KMS-11 (cell line): ENCODE results near the gene CNOT8.
A peak's percentile ranks its signal among the peaks of the same experiment; 100 is the strongest.

ENCODE experiments used
- H2AFZ ChIP-seq: fragments of 200-600 bp; sonication (generic); 2 replicates; pipeline ENCODE4 v1.6.1; 2016; ENCODE audit warnings: antibody characterized with exemption, mixed run types, low read depth
- H3K27ac ChIP-seq: fragments of 200-600 bp; sonication (generic); 2 replicates; pipeline ENCODE4 v1.6.1; 2016; ENCODE audit warnings: mild to moderate bottlenecking, mixed run types
- H3K27me3 ChIP-seq: fragments of 200-600 bp; sonication (generic); 2 replicates; pipeline ENCODE4 v1.6.1; 2017; ENCODE audit warnings: mild to moderate bottlenecking, low read depth, mixed run types, moderate library complexity; ENCODE audit not compliant: insufficient read depth
- H3K36me3 ChIP-seq: fragments of 200-600 bp; sonication (generic); 2 replicates; pipeline ENCODE4 v1.6.1; 2017; ENCODE audit warnings: mild to moderate bottlenecking, mixed run types; ENCODE audit not compliant: insufficient read depth
- H3K4me1 ChIP-seq: fragments of 200-600 bp; sonication (generic); 2 replicates; pipeline ENCODE4 v1.6.1; 2016; ENCODE audit warnings: mild to moderate bottlenecking, low read depth, mixed run types; ENCODE audit not compliant: poor library complexity, severe bottlenecking
- H3K4me2 ChIP-seq: fragments of 200-600 bp; sonication (generic); 2 replicates; pipeline ENCODE4 v1.7.0; 2016; ENCODE audit warnings: mild to moderate bottlenecking, mixed run types
- H3K4me3 ChIP-seq: fragments of 200-600 bp; sonication (generic); IDR thresholded peaks from 2 replicates; pipeline ENCODE4 v1.6.1; 2017; ENCODE audit warnings: low read depth, low read length, mixed read lengths; ENCODE audit not compliant: insufficient read depth
- H3K79me2 ChIP-seq: fragments of 200-600 bp; sonication (generic); 2 replicates; pipeline ENCODE4 v1.6.1; 2016; ENCODE audit warnings: low read depth, mixed run types; ENCODE audit not compliant: insufficient read depth
- H3K9ac ChIP-seq: fragments of 200-600 bp; sonication (generic); 2 replicates; pipeline ENCODE4 v1.6.1; 2016; ENCODE audit warnings: mild to moderate bottlenecking, mixed run types
- H4K20me1 ChIP-seq: fragments of 200-600 bp; sonication (generic); 2 replicates; pipeline ENCODE4 v1.6.1; 2016; ENCODE audit warnings: mild to moderate bottlenecking, mixed run types; ENCODE audit not compliant: insufficient read depth
- CTCF ChIP-seq: fragments of 200-600 bp; sonication (generic); conservative IDR thresholded peaks from 2 replicates; pipeline ENCODE4 v1.6.1; 2017; ENCODE audit warnings: low read depth, mild to moderate bottlenecking, antibody characterized with exemption, low read length, moderate library complexity, mixed read lengths

The CNOT8 gene

DNA sequence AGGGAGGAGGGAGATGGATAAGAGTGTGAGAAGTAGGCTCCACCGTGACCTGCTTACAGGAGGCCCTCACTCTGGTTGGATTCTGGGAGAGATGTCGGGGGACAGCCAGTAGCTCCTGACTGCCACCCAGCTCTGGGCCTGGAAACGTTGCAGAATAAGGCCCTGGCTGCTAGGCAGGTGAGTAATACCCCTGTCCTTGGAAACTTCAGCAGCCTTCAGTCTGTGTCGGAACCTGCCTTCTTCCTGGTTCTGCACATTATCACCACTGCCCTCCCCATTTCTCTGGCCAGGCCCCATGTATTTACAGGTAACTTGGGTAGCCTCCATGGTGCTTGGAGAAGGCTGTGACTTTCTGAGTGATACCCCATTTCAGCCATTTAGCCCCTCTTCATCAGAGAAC is 34.8 kb upstream of the CNOT8 start:
- no peaks in the 10 kb centered on the region for H3K36me3 ChIP-seq
- H2AFZ ChIP-seq, result no peak overlapping the region

GRCh38 chr5:154824070-154824469 is 34.4 kb upstream of the CNOT8 start:
- no peaks in the 10 kb centered on the region for H3K36me3 ChIP-seq

More for the DNA sequence above, 34.8 kb upstream of the CNOT8 start:
- Histone ChIP-seq H3K9ac (no peak overlapping the region), H3K4me1 (peaks cover 8% of the 10 kb centered on the region), H3K27ac (no peak overlapping the region), H3K27me3 (no peaks in the 10 kb centered on the region), H3K4me3 (no peak overlapping the region), H4K20me1 (no peaks in the 10 kb centered on the region), H3K4me2 (no peak overlapping the region), H3K79me2 (no peaks in the 10 kb centered on the region)
- no peak for TF ChIP-seq CTCF

GRCh38 chr5:154829181-154829588 is 29.2 kb upstream of the CNOT8 start:
- Histone ChIP-seq H3K79me2 (no peaks in the 10 kb centered on the region), H3K4me3 (no peak overlapping the region), H4K20me1 (no peaks in the 10 kb centered on the region), H3K36me3 (no peaks in the 10 kb centered on the region), H3K27ac (peak overlapping the region; percentile 32; the same call in 1 of the 2 replicates), H3K9ac (no peak overlapping the region), H2AFZ (no peak overlapping the region), H3K27me3 (no peaks in the 10 kb centered on the region), H3K4me1 (peaks cover 26% of the 10 kb centered on the region), H3K4me2 (peak overlapping the region; percentile 10; the same call in 1 of the 2 replicates)
- TF ChIP-seq CTCF, result no peak

More at GRCh38 chr5:154824070-154824469, 34.4 kb upstream of the CNOT8 start:
- Histone ChIP-seq H3K4me2 (no peak overlapping the region), H4K20me1 (no peaks in the 10 kb centered on the region), H3K27ac (no peak overlapping the region), H3K4me1 (peaks cover 13% of the 10 kb centered on the region), H3K27me3 (no peaks in the 10 kb centered on the region), H3K4me3 (no peak overlapping the region), H2AFZ (no peak overlapping the region), H3K9ac (no peak overlapping the region), H3K79me2 (no peaks in the 10 kb centered on the region)
- TF ChIP-seq CTCF, result no peak

DNA sequence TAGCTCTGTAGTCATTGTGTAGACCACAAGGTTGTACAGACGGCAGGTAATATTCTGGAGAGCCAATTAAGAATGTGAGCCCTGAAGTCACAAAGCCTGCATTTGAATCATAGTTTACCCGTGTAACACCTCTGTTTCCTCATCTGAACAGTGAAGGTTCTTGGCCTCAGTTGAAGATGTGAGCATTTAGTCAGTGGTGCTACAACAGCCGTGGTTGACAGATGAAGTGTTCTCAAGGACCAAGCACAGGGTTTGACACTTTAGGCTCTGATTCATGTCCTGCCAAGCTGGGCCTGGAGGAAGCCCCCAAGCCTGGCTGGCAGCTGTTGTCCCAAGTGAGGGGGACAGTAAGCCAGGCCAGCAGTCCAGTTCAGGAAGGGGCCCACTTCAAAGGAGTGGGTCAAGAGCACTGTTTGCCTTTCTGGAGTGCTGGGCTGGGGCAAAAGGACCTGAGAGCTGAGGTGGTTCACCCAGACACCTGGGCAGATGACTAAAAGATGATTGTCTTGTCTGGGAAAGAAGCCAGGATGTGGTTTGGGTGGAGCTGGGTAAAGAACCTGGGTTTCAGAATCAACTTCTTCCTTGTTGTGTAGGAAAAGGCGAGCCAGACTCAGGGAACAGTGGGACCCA is 28.7 kb upstream of the CNOT8 start:
- H3K9ac ChIP-seq, result no peak overlapping the region
- TF ChIP-seq CTCF, result no peak
- no peak overlapping the region for H3K4me3 ChIP-seq
- H3K27me3 ChIP-seq, result no peaks in the 10 kb centered on the region
- peaks cover 26% of the 10 kb centered on the region for H3K4me1 ChIP-seq
- peak overlapping the region; percentile 10; the same call in 1 of the 2 replicates for H3K4me2 ChIP-seq
- H2AFZ ChIP-seq, result no peak overlapping the region
- H4K20me1 ChIP-seq, result no peaks in the 10 kb centered on the region
- H3K36me3 ChIP-seq, result no peaks in the 10 kb centered on the region
- peak overlapping the region; percentile 32; the same call in 1 of the 2 replicates for H3K27ac ChIP-seq
- no peaks in the 10 kb centered on the region for H3K79me2 ChIP-seq
